8988T (cell line): Measurements from ENCODE around the gene NOP10.
A peak's percentile ranks its signal among the peaks of the same experiment; 100 is the strongest.
"Not testable (repeated sequence)": the region's sequence is repeated elsewhere in the genome, so short reads cannot be mapped to it uniquely, and the experiment has no call there.

ENCODE experiments used
- DNase-seq: peaks from one replicate; pipeline ENCODE4 v3.0.0; 2011

NOP10 gene

GRCh38 chr15:34358367-34358766 is 15.4 kb upstream of the NOP10 start:
- no peak for DNase-seq

- no peak for DNase-seq
Measured at GRCh38 chr15:34357653-34358052, 14.7 kb upstream of the NOP10 start.

GRCh38 chr15:34355241-34355640 is 12.3 kb upstream of the NOP10 start:
- no peak for DNase-seq

- no peak for DNase-seq
Measured at GRCh38 chr15:34354286-34354685, 11.3 kb upstream of the NOP10 start.

DNA sequence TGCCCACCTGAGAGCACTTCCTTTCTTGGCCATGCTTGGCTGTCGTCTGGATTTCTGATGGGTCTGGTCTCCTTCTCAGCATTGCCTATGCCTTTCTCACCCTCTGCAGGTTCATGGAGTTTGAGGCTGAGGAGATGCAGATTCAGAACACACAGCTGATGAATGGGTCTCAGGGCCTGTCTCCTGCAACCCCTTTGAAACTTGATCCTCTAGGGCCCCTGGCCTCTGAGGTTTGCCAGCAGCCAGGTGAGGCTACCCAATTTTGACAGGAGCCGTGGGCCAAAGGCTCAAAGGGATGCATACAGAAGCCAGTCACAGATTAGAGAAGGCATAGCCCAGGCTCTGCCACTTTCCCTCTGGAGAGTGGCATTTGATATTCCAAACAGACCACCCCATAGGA is 10.7 kb upstream of the NOP10 start:
- no peak for DNase-seq

DNA sequence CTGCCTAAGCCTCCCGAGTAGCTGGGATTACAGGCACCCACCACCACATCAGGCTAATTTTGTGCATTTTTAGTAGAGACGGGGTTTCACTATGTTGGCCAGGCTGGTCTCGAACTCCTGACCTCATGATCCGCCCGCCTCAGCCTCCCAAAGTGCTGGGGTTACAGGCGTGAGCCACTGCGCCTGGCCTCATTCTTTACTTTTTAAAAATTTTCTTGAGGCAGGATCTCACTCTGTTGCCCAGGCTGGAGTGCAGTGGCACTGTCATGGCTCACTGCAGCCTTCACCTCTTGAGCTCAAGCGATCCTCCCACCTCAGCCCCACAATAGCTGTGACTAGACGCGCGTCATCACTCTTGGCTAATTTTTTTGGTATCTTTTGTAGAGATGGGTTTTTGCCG is 10.1 kb upstream of the NOP10 start:
- not testable (repeated sequence) for DNase-seq

GRCh38 chr15:34349769-34350168 is 6.8 kb upstream of the NOP10 start:
- no peak for DNase-seq

DNA sequence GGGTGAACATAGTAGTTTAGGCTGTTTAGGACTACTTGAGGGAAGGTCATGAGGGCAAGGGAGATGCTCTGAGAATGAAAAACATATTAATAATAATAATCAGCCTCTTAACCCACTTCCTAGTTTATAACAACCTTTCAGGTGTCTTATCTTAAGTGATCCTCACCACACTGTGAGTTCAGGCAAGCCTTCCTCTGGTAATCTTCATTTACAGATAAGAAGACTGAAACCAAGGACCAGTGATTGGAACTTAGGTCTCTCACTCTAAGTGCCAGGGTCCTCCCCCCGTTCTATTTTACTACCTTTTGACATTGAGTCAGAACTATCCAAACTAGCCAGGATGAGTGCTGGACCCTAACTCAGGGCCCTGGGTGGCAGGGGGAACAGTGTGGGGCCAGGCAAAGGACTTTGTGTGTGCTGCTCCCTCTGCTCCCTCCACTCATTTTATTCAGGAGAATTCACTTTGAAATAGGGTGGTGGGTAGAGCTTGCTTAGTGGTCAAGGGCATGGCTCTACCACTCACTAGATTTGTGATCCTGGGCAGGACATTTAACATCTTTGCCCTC is 5.9 kb upstream of the NOP10 start:
- no peak for DNase-seq

DNA sequence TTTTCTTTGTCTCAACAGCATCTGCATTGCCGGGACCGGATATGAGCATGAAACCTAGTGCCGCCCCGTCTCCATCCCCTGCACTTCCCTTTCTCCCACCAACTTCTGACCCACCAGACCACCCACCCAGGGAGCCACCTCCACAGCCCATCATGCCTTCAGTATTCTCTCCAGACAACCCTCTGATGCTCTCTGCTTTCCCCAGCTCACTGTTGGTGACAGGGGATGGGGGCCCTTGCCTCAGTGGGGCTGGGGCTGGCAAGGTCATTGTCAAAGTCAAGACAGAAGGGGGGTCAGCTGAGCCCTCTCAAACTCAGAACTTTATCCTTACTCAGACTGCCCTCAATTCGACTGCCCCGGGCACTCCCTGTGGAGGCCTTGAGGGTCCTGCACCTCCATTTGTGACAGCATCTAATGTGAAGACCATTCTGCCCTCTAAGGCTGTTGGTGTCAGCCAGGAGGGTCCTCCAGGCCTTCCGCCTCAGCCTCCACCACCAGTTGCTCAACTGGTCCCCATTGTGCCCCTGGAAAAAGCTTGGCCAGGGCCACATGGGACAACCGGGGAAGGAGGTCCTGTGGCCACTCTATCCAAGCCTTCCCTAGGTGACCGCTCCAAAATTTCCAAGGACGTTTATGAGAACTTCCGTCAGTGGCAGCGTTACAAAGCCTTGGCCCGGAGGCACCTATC is 5.2 kb upstream of the NOP10 start:
- DNase-seq = no peak

- not testable (repeated sequence) for DNase-seq
Measured at GRCh38 chr15:34342213-34342736, 661 bp downstream of the NOP10 start.

DNA sequence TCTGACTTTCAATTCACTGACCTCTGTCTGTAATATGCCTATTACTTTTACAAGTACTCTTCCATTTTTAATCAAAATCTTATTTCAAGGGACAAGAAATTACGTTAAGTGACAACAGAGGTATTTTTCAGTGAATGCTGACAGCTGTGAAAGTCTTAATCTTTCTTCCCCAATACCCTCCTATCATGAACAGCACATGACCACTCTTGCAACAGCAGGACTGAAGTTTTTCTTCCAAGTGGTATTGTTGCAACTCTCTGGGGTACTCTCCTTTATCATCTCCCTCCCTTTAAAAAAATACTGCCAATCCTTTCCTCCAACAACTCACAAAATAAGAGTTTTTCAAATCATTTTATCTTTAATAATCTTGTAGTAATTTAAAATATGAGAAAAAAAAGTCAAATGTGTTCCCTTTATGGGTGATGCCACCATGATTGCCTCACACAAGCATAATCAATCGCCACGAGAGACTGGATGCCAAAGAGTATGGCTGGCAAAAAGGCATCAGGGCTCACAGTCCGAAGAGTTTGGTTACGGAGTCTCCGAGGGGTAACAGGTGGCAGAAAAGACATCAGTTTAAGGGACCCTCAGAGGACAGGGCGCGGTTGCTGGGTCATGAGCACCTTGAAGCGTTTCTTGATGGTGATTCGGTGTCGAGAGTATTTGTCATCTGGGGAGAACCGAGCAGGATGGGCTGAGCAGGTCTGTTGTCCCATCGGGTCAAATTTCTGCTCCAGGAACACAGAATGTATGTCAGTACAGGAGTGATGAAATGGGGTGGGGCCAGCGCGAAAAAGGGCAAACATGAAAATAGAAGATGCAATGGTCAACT is 1.3 kb downstream of the NOP10 start:
- DNase-seq = no peak

DNA sequence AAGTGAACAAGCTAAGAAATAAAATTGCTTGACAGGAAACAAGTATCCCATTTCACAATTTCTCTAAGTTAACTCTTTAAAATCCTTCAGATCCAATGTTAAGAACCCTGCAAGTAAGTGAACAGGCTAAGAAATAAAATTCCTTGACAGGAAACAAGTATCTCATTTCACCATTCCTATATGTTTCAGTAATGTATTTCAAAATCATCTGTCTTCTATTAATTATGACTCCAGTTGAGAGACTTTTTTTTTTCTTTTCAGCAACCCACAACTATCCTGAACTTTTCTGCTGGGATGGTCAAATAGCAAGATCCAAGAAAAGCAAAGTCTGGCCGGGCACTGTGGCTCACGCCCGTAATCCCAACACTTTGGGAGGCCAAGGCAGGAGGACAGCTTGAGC is 3.0 kb downstream of the NOP10 start:
- DNase-seq = no peak

DNA sequence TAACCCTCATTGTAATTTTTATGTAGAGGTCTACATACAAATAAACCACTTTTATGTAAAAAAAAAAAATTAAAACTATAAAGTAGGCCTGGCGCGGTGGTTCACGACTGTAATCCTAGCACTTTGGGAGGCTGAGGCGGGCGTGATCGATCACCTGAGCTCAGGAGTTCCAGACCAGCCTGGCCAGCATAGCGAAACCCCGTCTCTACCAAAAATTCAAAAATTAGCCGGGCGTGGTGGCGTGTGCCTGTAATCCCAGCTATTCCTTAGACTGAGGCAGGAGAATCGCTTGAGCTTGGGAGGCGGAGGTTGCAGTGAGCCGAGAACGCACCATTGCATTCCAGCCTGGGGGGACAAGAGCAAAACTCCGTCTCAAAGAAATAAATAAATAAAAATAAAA is 4.6 kb downstream of the NOP10 start:
- no peak for DNase-seq

- DNase-seq = peak; percentile 51
Measured at GRCh38 chr15:34337557-34338306, 5.2 kb downstream of the NOP10 start, which contains the start of gene SLC12A6. Gene SLC12A6, minus strand, starts transcription at chr15:34337781. Its CDS starts 1,101 bp downstream, at chr15:34336680.

DNA sequence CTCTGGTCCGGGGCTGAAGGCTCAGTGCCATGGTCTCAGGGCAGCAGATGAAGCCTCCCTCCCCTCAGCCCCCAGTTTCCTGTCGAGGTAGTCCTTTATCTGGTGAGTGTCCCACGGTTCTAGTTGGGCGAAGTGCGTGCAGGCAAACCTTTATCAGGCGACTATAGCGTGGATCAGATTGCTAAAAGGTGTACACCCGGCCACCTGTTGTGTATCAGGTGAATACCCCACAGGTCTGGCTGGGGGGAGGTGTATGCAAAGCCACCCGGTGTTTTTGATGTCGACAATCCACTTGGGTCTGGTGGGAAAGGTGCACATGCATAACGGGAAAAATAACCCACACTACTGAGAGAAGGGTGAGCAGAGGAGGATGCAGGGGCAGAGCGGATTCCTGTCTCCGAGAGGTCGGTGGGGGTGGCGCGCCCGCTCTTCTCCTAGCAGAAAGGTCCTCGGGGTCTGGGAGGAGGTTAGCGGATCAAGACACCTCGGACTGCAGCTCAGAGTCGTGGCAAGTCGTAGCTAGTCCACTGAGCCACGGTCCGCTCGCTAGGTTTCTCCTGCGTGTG is 5.9 kb downstream of the NOP10 start:
- DNase-seq = no peak

GRCh38 chr15:34336231-34336990 is 6.5 kb downstream of the NOP10 start:
- DNase-seq = no peak

DNA sequence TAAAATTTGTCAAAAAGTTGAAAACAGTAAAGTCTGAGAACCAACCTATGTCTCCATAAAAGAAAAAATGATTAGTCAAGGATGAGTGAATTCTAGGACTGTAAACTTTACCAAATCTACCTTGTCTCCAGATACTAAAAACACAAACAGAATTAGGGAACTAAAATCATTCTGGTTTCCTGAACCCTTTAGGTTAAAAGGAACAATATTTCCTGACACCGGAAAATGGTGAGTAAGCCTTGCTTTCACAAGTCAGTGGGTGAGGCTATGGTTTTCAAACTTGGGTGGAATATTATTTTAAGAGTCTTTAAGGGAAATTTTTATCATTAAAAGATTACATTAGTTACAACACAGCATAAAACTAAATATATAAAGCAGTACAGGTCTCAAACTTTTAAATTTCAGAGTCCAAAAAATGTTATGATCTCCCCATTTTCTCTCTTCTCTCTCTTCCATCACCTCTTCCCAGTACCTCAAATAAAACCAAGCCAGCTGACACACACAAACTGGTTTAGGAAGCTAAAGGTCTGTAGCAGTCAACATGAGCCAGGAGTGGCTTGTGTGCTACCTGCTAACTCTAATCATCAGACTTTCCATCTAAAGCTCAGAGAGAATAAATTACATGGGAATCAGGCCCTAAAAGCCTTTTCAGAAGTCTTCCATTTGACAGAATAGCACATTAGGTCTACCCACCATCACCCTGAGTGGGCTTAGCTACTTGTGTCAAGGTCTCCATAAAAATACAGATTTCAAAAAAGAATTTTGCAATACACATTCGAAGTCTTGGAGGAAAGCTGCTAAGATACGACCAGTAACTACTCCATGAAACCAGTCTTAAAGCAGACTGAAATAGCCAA is 7.5 kb downstream of the NOP10 start:
- no peak for DNase-seq

GRCh38 chr15:34334672-34335071 is 8.3 kb downstream of the NOP10 start:
- no peak for DNase-seq

GRCh38 chr15:34332553-34333120 is 10.3 kb downstream of the NOP10 start:
- no peak for DNase-seq

DNA sequence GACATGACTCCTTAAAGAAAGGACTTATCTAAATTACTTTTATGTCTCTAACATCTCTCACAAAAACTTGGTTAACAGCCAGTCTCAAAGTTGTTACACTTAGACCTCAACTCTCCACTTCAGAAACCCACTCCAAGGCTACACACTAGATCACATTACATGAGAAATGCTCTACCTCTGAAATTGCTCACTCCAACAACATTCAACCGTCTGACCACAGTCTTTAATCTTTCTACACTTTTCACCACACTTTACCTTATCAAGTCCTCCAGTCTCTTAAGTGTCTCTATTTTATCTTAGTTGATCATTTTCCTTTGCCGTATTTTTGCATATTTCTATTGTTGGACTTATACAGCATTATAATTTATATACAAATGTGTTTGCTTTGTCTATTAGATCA is 11.1 kb downstream of the NOP10 start:
- DNase-seq = no peak

DNA sequence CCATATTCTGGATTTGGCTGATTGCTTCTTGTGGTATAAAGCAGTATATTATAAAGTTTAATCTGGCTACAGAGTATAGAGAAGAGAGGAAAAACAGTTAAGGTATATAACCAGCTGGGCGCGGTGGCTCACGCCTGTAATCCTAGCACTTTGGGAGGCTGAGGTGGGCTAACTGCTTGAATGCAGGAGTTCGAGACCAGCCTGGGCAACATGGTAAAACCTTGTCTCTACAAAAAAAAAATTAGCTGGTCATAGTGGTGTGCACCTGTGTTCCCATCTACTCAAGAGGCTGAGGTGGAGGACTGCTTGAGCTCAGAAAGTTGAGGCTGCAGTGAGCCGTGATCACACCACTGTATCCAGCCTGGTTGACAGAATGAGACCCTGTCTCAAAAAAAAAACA is 12.7 kb downstream of the NOP10 start:
- no peak for DNase-seq
